Right atrium auricular region (tissue), 2 donors: ENCODE measurements around the gene CD9. TPM values are rescaled to one million over a fixed set of nuclear protein-coding genes. Genes with fewer than 3 reads are reported as not detected.

Source experiments
- DNase-seq: peaks from one replicate; pipeline ENCODE4 v3.0.0-alpha.2; 2019; ENCODE audit warnings: low spot score
- H3K27ac ChIP-seq, 2 donors: fragments of 200-600 bp; sonication (generic); 1 replicate in 1 of 2; 2 replicates in 1 of 2; pipeline ENCODE4 v1.5.1; 2016 to 2019
- H3K27me3 ChIP-seq, 2 donors: fragments of 200-600 bp; sonication (generic); one replicate each; pipeline versions ENCODE4 v1.5.1 to v1.6.0; 2017 to 2019
- H3K36me3 ChIP-seq: fragments of 200-600 bp; sonication (generic); one replicate; pipeline ENCODE4 v1.5.1; 2016
- H3K4me1 ChIP-seq, 2 donors: fragments of 200-600 bp; sonication (generic); one replicate each; pipeline versions ENCODE4 v1.5.1 to v1.6.0; 2017 to 2019
- H3K4me3 ChIP-seq, 2 donors: fragments of 200-600 bp; sonication (generic); 1 replicate in 1 of 2; 2 replicates in 1 of 2; pipeline ENCODE4 v1.5.1; 2017 to 2019; ENCODE audit warnings: mild to moderate bottlenecking in 1 of 2, moderate library complexity in 1 of 2
- H3K9me3 ChIP-seq, 2 donors: fragments of 200-600 bp; sonication (generic); one replicate each; pipeline ENCODE4 v1.5.1; 2019
- CTCF ChIP-seq, 2 donors: fragments of 200-600 bp; sonication (generic); IDR thresholded peaks; one replicate each; pipeline ENCODE4 v1.5.1; 2019; ENCODE audit warnings: antibody characterized with exemption in 2 of 2
- total RNA-seq, 2 donors: library from RNA; depleted of rRNA; stranded (reverse); fragments of >200 nt; gene quantifications; one replicate each; pipeline ENCODE4 v1.1.0, GENCODE V29; 2016

The CD9 gene
- total RNA-seq, 2 donors from 2014 or later: 126 to 230 TPM

GRCh38 chr12:6180268-6181051 lies 19.7 kb upstream of the CD9 start:
- Histone ChIP-seq H3K36me3 (no peaks in the 10 kb centered on the region), H3K9me3 (no peaks in the 10 kb centered on the region), H3K4me1 (peaks cover 0 to 48% of the 10 kb centered on the region in 2 donors), H3K4me3 (no peak overlapping the region), H3K27me3 (no peaks in the 10 kb centered on the region), H3K27ac (peak overlapping the region; percentile 64 to 67)
- no peak for TF ChIP-seq CTCF (IDR thresholded peaks at IDR 0.05)
- peak; percentile 85 for DNase-seq

- Histone ChIP-seq H3K9me3 (no peaks in the 10 kb centered on the region), H3K27ac (peak overlapping the region; percentile 64 to 75), H3K36me3 (no peaks in the 10 kb centered on the region), H3K4me1 (peaks cover 0 to 48% of the 10 kb centered on the region in 2 donors), H3K4me3 (no peak overlapping the region), H3K27me3 (no peaks in the 10 kb centered on the region)
- DNase-seq: no peak
- no peak for TF ChIP-seq CTCF (IDR thresholded peaks at IDR 0.05)
Measured at GRCh38 chr12:6181166-6181565, 19.0 kb upstream of the CD9 start.

GRCh38 chr12:6181583-6182278 lies 18.5 kb upstream of the CD9 start:
- DNase-seq: no peak
- peak overlapping the region; percentile 64 to 75 for H3K27ac ChIP-seq
- H3K4me1 ChIP-seq: peaks cover 0 to 48% of the 10 kb centered on the region in 2 donors
- H3K36me3 ChIP-seq: no peaks in the 10 kb centered on the region
- TF ChIP-seq CTCF (IDR thresholded peaks at IDR 0.05): no peak
- H3K27me3 ChIP-seq: no peaks in the 10 kb centered on the region
- H3K9me3 ChIP-seq: no peaks in the 10 kb centered on the region
- H3K4me3 ChIP-seq: no peak overlapping the region

- TF ChIP-seq CTCF (IDR thresholded peaks at IDR 0.05): no peak
Measured at GRCh38 chr12:6182279-6182898, 17.8 kb upstream of the CD9 start.

GRCh38 chr12:6183689-6184428 lies 16.3 kb upstream of the CD9 start:
- Histone ChIP-seq H3K27ac (peak overlapping the region; percentile 5 to 75), H3K27me3 (no peaks in the 10 kb centered on the region), H3K4me3 (no peak overlapping the region), H3K9me3 (no peaks in the 10 kb centered on the region), H3K36me3 (no peaks in the 10 kb centered on the region), H3K4me1 (peaks cover 0 to 47% of the 10 kb centered on the region in 2 donors)
- DNase-seq: no peak
- TF ChIP-seq CTCF (IDR thresholded peaks at IDR 0.05): no peak

More at GRCh38 chr12:6182279-6182898, 17.8 kb upstream of the CD9 start:
- DNase-seq: peak; percentile 80
- Histone ChIP-seq H3K4me3 (no peak overlapping the region), H3K27ac (peak overlapping the region; percentile 64 to 75), H3K4me1 (peaks cover 0 to 48% of the 10 kb centered on the region in 2 donors), H3K9me3 (no peaks in the 10 kb centered on the region), H3K36me3 (no peaks in the 10 kb centered on the region), H3K27me3 (no peaks in the 10 kb centered on the region)
